Mucosa of rectum (tissue), 2 donors: ENCODE measurements around the gene ZRANB2.

Experiments
- H3K27ac ChIP-seq, 2 donors: one replicate each; pipeline ENCODE4 v1.7.0; 2013; ENCODE audit warnings: inconsistent platforms in 2 of 2, low read depth in 2 of 2, low read length in 2 of 2
- H3K27me3 ChIP-seq, 2 donors: one replicate each; pipeline ENCODE4 v1.7.0; 2013; ENCODE audit warnings: low read length in 2 of 2; ENCODE audit not compliant: control insufficient read depth in 2 of 2, insufficient read depth in 2 of 2
- H3K36me3 ChIP-seq, 2 donors: one replicate each; pipeline ENCODE4 v1.7.0; 2013; ENCODE audit warnings: low read length in 2 of 2; ENCODE audit not compliant: control insufficient read depth in 2 of 2, insufficient read depth in 2 of 2
- H3K4me1 ChIP-seq, 2 donors: one replicate each; pipeline ENCODE4 v1.7.0; 2013; ENCODE audit warnings: low read length in 2 of 2, mild to moderate bottlenecking in 1 of 2; ENCODE audit not compliant: control insufficient read depth in 2 of 2, insufficient read depth in 2 of 2
- H3K4me3 ChIP-seq, 2 donors: one replicate each; pipeline ENCODE4 v1.7.0; 2013; ENCODE audit warnings: low read length in 2 of 2
- H3K9ac ChIP-seq, 2 donors: one replicate each; pipeline ENCODE4 v1.7.0; 2013; ENCODE audit warnings: low read length in 2 of 2, low read depth in 1 of 2, mild to moderate bottlenecking in 1 of 2
- H3K9me3 ChIP-seq, 2 donors: one replicate each; pipeline ENCODE4 v1.7.0; 2013; ENCODE audit warnings: low read length in 2 of 2; ENCODE audit not compliant: control insufficient read depth in 2 of 2
- donor health status: healthy.
- donor health status: Normal muscosa, but diverticular disease.

Gene ZRANB2

DNA sequence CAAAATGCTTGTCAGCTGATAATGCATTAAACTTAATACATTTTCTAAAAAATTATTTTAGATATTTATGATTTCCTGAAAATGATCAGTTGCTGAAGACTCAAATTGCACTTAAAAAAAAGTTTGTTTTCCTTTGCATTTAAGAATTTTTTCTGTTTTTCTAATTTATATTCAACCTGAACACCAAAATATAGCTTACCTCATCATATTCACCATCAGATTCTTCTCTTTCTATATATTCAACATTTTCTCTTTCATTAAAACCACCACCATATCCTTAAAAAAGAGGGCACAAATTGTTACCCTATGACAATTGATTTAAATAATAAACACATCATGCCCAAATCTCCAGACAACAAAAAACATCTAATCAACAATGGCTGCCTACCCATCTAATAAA, 8.6 kb downstream of the ZRANB2 start:
- H3K27me3 ChIP-seq = no peaks in the 10 kb centered on the region
- no peak overlapping the region for H3K9ac ChIP-seq
- peaks cover 76 to 81% of the 10 kb centered on the region in 2 donors for H3K36me3 ChIP-seq
- H3K4me3 ChIP-seq = no peak overlapping the region
- no peaks in the 10 kb centered on the region for H3K9me3 ChIP-seq
- no peak overlapping the region for H3K27ac ChIP-seq
- peaks cover 0 to 2% of the 10 kb centered on the region in 2 donors for H3K4me1 ChIP-seq

- Histone ChIP-seq H3K9me3 (no peaks in the 10 kb centered on the region), H3K27ac (no peak overlapping the region), H3K9ac (no peak overlapping the region), H3K36me3 (peaks cover 77 to 83% of the 10 kb centered on the region in 2 donors), H3K4me1 (peaks cover 0 to 2% of the 10 kb centered on the region in 2 donors), H3K4me3 (no peak overlapping the region), H3K27me3 (no peaks in the 10 kb centered on the region)
Observed at GRCh38 chr1:71071720-71072119, 9.1 kb downstream of the ZRANB2 start.

DNA sequence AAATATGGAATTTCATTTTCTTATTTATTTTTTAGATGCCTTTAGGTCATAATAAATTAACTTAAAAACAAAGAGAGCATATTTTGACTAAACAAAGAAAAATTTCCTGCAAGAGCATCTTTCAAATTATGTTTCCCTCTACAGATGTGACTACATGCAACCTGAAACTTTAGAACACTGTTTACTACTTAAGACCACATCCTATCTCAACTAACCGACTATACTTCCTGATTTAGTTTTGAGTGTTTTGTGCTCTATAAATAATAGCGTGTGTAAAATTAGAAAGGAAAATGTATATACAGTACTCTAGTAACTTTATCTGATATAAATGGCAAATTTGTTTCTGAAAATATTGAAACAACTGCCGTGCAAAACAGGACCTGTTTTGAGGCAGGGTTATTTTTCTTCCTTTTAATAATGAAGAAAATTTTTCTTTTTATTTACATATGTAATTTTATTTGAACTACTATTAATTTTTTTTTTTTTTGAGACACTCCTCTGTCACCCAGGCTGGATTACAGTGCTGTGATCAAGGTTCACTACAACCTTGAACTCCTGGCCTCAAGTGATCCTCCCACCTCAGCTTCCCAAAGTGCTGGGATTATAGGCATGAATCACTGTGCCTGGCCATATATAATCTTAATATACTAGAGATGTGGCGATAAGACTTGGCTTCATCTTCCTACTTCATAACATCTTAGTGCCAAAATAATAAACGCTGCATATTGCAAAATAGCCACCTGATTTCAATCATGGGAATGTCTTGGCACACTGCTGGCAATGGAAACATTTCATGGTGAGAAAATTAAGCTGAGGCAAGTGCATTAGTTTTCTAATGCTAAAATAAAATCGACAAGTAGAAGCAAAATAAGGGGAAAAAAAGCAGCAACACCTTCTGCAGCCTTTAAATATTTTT, 12.3 kb downstream of the ZRANB2 start:
- Histone ChIP-seq H3K36me3 (peaks cover 83 to 85% of the 10 kb centered on the region in 2 donors), H3K4me3 (no peak overlapping the region), H3K9ac (no peak overlapping the region), H3K9me3 (no peaks in the 10 kb centered on the region), H3K4me1 (peaks cover 0 to 2% of the 10 kb centered on the region in 2 donors), H3K27ac (no peak overlapping the region), H3K27me3 (no peaks in the 10 kb centered on the region)

DNA sequence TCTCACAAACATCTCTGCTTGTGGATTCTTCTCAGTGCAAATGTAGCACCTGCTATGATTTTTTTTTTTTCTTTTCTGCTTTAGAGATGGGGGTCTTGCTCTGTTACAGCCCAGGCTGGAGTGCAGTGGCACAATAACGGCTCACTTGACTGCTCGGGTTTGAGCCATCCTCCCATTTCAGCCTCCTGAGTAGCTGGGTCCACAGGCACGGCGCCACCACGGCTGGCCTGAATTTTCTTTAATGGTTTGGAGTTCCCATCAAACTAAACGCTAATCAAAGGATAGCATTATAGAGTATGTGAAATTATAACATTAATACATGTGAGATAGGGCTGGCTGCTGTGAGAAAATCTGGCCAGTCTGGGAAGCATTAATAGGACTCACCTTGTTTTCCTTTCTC, 26.0 kb downstream of the ZRANB2 start:
- Histone ChIP-seq H3K4me1 (no peaks in the 10 kb centered on the region), H3K4me3 (no peak overlapping the region), H3K27ac (no peak overlapping the region), H3K36me3 (peaks cover 11 to 13% of the 10 kb centered on the region in 2 donors), H3K9ac (no peak overlapping the region), H3K9me3 (no peaks in the 10 kb centered on the region), H3K27me3 (peaks cover 1 to 5% of the 10 kb centered on the region in 2 donors)

GRCh38 chr1:71054281-71054731, 26.5 kb downstream of the ZRANB2 start:
- Histone ChIP-seq H3K27me3 (peaks cover 2 to 8% of the 10 kb centered on the region in 2 donors), H3K36me3 (peaks cover 8 to 11% of the 10 kb centered on the region in 2 donors), H3K4me3 (no peak overlapping the region), H3K4me1 (no peaks in the 10 kb centered on the region), H3K27ac (no peak overlapping the region), H3K9ac (no peak overlapping the region), H3K9me3 (no peaks in the 10 kb centered on the region)

DNA sequence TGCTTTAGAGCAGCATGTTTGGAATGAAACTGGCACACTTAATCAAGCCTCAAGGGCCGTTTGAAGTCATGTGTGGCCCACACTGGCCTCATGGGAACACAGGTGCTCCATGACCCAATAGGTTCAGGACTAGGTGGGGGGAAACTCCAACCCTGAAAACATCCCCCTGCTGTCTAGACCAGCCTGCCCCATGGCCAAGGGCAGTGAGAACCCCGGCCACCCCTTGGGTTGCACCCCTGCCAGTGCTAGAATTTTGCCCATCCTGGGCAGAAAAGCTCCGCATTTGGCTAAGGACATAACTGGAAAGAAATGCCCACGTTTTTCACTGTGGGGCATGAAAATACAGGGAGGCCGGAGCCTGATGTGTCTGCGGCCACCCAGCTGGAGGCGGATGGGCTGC, 27.1 kb downstream of the ZRANB2 start:
- H3K9ac ChIP-seq = no peak overlapping the region
- no peak overlapping the region for H3K27ac ChIP-seq
- no peak overlapping the region for H3K4me3 ChIP-seq
- H3K27me3 ChIP-seq = peaks cover 2 to 12% of the 10 kb centered on the region in 2 donors
- H3K4me1 ChIP-seq = no peaks in the 10 kb centered on the region
- peaks cover 3 to 6% of the 10 kb centered on the region in 2 donors for H3K36me3 ChIP-seq
- no peaks in the 10 kb centered on the region for H3K9me3 ChIP-seq

GRCh38 chr1:71053146-71053545, 27.7 kb downstream of the ZRANB2 start:
- Histone ChIP-seq H3K36me3 (peaks cover 0 to 6% of the 10 kb centered on the region in 2 donors), H3K4me1 (no peaks in the 10 kb centered on the region), H3K9me3 (no peaks in the 10 kb centered on the region), H3K27ac (no peak overlapping the region), H3K27me3 (peaks cover 2 to 17% of the 10 kb centered on the region in 2 donors), H3K4me3 (no peak overlapping the region), H3K9ac (no peak overlapping the region)

- Histone ChIP-seq H3K4me1 (peaks cover 5 to 15% of the 10 kb centered on the region in 2 donors), H3K27ac (no peak overlapping the region), H3K9ac (no peak overlapping the region), H3K27me3 (peaks cover 15 to 36% of the 10 kb centered on the region in 2 donors), H3K36me3 (no peaks in the 10 kb centered on the region), H3K9me3 (no peaks in the 10 kb centered on the region), H3K4me3 (no peak overlapping the region)
Observed at GRCh38 chr1:71049951-71050598, 30.8 kb downstream of the ZRANB2 start.

DNA sequence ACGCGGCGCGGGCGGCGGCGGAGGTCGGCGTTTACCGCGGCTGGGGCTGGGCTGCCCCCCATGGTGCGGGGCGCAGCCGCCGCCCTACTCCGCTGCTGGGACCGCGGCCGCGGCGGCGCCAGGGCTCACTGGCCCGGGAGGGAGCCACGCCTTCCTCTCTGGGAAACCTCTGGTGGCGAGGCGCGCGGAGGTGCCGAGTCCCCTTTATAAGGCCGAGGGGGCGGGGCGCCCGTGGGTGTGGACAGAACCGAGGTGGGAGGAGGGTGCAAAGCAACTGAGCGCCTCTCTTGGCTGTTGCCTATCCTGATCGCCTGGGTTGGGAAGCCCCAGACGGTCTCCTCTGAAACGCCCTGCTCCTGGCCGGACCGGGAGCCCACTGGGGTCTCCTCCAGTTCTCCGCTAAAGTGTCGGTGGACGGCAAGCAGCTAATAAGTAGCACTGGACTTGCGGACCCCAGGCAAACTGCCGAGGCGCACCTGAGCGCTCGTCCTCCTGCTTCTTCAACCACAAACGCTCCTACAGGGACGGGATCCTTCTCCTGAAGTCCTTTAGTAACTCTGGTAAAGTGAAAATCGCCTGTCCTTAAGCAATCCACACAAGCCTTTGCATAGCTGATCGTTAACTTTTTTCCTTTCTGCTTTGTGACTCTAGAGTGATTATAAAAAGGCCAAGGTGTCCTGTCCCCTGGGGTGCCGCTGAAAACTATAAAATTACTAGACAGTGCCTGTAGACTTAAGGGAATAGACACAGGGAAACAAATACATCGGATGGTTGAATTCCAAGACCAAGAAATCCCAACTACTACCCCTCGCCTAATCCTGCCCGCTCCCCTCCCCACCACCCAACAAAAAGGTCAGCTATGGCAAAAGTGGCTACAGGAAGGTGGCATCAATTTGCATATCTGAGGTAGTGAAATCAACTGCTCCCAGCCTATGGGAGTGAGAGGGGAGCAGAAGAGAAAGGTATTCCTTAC, 32.9 kb downstream of the ZRANB2 start, which contains the start of gene PTGER3:
TSS of gene PTGER3 (minus strand) at position 182 of the 973 bp plus-strand sequence. CDS start 239 bp downstream, outside the sequence.
- H3K9me3 ChIP-seq = no peaks in the 10 kb centered on the region
- H3K27me3 ChIP-seq = peaks cover 15 to 36% of the 10 kb centered on the region in 2 donors
- no peak within 1 kb of the TSS for H3K9ac ChIP-seq
- peaks cover 5 to 15% of the 10 kb centered on the region in 2 donors for H3K4me1 ChIP-seq
- no peaks in the 10 kb centered on the region for H3K36me3 ChIP-seq
- peak within 1 kb of the TSS; percentile 64 to 65 for H3K4me3 ChIP-seq
- H3K27ac ChIP-seq = no peak within 1 kb of the TSS
